HG02840 (cell line): ENCODE data around the gene HCN3.

Source experiments
- ATAC-seq: cut with Tn5 transposase; IDR thresholded peaks from one replicate; pipeline ENCODE4 v1.9.1; 2021; ENCODE audit warnings: mild to moderate bottlenecking, moderate library complexity, moderate number of reproducible peaks; ENCODE audit not compliant: unreplicated experiment, low FRiP score

HCN3 gene

GRCh38 chr1:155253797-155254196 is 23.5 kb upstream of the HCN3 start:
- ATAC-seq, result no peak

- ATAC-seq, result no peak
Measured at GRCh38 chr1:155254228-155254713, 23.0 kb upstream of the HCN3 start.

DNA sequence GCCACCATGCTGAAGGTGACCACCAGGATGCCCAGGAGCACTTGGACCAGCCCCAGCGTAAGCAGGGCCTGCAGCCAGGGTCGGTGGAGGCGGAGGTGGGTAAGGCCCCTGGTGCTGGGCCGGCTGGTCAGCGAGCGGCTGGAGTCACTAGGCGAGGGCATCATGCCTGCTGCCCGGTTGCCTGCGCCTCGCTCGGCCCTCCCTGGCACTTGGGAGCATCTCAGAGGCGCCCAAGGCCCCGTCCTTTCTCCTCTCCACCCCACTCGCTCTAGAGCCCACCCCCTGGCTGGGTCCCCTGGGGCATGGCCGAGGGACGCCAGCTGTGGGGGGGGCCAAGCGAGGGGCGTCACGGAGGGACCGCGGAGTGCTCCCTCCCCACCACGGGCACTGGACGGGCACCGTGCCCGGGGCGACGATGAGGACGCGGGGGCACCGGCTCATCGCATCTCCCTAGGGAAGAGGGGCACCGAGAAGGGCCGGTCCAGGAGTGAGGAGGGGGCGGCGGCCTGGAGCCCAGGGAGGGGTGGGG is 22.5 kb upstream of the HCN3 start:
- ATAC-seq, result no peak

DNA sequence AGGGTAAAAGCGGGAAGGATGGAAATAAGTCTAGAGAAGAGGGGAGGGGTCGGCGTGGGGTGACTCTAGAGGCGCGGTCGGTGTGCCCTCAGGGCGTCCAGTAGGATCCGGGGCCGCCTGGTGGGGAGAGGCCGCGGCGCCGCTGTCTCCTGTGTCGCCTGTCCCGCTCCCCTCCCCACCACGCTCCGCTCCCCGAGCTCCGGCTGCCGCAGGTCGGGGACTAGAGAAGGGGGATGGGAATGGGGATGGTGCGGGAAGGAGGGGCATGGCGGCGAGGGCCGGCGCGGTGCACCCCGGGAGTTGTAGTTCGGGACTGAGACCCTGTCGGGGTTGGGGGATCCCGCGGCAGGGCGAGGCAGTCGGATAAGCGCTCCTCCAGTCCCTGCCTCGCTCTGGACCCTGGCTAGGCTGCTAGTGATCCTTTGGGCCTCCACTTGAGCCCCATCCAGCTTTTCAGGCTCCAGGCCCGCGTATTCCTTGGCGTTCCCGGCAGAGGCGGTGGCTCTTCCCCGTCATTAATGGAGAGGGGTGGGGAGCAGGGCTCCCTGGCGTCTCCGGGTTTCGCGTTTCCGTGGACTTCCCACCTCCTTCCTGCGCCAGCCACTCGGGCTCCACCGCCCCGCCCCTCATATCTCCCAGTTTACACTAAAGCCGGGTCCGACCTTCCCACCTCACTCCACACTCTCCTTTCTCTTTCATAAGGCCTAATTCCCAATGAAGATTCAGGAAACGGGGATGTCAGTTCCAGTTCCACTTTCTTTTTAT is 21.8 kb upstream of the HCN3 start, which contains the start of gene ENTREP3:
TSS of gene ENTREP3 (minus strand) at position 241 of the 765 bp plus-strand sequence. CDS start 606 bp downstream, outside the sequence.
- ATAC-seq, result no peak

- no peak for ATAC-seq
Measured at GRCh38 chr1:155256058-155256852, 21.0 kb upstream of the HCN3 start.

DNA sequence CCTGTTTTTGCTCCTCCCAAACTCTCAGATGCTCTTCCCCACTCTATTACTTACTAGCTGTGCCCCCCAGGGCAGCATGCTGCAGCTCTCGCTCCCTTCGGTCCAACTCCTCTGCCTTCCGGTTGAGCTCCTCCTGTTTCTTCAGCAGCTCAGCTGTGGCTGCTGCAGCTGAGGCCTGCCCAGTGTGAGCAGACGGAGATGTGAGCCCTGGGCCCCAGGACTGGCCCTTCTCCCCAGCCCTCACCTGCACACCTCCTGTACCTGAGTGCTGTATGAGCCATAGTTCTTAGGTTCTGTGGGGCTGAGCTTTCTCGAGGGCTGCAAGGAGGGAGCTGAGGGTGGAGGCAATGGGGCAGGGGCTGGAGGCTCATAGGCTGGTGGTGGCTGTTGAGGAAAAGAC is 17.0 kb upstream of the HCN3 start:
- no peak for ATAC-seq

DNA sequence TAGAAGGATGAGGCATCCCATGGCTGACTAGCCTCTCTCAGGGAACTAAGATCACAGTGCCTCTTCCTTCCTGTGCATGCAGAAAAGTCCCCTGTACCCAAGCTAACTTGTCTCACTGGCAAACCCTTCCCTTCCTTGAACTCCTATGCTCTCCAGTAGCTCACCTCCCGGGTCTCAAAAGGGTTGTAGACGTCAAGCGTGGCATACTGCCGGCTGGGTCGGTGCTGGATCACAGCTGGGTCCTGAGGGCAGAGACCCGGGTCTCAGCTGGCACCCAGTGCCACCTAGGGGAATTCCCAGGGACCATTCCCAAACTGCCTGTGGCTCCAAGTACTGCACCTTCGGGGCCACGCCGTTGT is 15.8 kb upstream of the HCN3 start:
- ATAC-seq, result no peak

- ATAC-seq, result peak; percentile 88
Measured at GRCh38 chr1:155261852-155262673, 15.2 kb upstream of the HCN3 start, which contains the start of gene SCAMP3. TSS of gene SCAMP3 (minus strand) at chr1:155262360. CDS start at chr1:155262151, 209 bp downstream.

GRCh38 chr1:155263067-155263466 is 14.2 kb upstream of the HCN3 start:
- no peak for ATAC-seq

DNA sequence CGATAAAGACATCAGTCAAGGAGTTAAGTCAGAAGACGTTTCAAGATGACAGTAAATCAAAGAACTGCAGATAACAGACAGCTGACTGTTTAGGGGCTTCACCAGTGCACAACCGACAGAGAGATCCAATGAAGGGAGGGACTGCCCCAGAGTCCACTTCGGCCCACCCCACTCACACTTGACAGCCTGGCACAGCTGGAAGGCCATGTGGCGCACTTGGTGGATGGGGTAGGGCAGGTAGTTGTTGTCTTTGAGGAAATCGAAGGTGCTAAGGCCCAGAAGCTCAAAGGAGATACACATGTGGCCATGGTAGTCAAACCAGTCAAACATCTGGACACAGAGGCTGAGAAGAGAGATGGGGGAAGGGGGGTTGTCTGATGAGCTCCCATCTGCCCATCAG is 10.7 kb upstream of the HCN3 start:
- ATAC-seq, result no peak

- ATAC-seq, result no peak
Measured at GRCh38 chr1:155267373-155267772, 9.9 kb upstream of the HCN3 start.

- no peak for ATAC-seq
Measured at GRCh38 chr1:155268630-155269029, 8.6 kb upstream of the HCN3 start.

- no peak for ATAC-seq
Measured at GRCh38 chr1:155269381-155269780, 7.9 kb upstream of the HCN3 start.

DNA sequence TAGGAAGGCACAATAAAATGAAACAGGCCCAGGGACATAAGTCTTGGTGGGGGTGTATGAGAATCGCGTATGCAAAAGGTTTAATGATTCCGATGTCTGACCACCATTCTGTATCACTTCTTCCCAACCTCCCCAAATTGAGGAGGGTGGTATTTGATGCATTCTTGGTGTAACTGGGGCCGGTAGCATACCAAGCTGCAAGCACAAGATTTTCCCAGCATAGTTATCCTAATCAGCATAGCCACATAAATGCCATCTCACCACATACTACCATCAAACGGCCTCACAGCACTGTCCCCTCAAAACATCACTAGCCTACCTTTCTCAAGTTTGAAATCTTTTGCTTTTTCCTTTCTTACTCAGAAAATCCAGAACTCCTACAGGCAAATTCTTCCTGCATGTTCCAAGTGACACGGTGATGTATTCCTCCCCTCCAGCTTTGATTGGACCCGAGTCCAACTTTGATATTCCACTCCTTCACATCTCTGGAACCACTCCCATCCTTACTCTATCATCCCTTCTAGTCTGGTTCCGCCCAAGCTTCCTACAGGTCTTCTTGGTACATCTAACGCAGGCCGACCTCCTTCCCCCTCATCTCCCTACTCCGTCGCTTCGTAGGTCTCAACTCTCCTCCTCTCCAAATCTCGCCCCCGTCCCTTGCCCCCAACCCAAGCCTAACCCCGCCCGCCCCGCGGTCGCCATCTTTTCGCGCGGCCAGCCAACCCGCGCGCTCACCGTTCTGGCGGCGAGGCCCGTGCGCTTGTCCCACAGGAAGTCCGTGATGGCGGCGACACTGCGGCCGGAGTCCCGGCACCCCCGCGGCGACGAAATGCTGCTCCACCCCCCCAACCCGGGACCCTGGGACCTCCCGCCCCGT is 4.6 kb upstream of the HCN3 start:
- ATAC-seq, result peak; percentile 27

DNA sequence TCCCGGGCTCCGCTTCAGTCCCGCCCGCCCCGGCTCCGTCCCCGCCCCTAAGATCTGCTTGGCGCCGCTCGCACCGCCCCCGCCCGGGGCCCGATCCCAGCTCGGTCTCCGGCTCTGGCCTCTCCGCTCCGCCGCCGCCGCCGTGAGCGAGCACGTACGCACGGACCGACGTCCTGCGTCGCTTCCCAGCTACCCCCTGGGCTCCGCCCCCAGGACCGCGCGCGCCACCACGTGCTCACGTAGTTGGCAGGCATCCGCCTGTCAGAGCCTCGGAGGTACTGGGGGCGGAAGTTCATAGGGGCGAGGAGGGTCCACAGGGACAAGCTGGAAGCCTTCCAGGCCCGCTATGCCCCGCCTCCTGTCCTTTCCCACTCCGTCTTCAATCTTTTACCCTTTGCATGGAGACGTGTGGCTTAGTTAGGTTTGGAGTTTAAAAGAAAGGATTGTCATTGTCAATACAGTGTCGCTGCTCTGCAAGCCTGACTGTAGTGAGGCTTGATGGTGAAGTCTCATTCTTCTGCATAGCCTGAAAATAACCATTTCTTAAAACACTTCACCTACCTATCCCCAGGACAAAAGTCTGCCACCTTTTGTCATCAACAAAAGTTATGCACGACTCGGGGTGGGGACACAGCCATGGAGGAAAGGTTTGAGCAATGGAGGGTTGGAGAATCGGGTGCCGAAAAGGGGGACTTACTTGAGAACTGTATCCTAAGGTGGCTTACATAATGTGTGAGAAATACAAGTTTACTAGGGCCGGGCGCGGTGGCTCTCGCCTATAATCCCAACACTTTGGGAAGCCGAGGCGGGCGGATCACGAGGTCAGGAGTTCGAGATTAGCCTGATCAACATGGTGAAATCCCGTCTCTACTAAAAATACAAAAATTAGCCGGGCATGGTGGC is 3.7 kb upstream of the HCN3 start, which contains the start of gene CLK2:
TSS of gene CLK2 (minus strand) at position 162 of the 903 bp plus-strand sequence. CDS start 2,527 bp downstream, outside the sequence.
- ATAC-seq, result peak; percentile 70

GRCh38 chr1:155277902-155278688 is 832 bp downstream of the HCN3 start:
- ATAC-seq, result no peak

- no peak for ATAC-seq
Measured at GRCh38 chr1:155278689-155279160, 1.5 kb downstream of the HCN3 start.
